ENCODE data around the gene NDUFAF8. TPM values are rescaled to one million over a fixed set of nuclear protein-coding genes. Genes with fewer than 3 reads are reported as not detected.

The NDUFAF8 gene
- total and polyA plus RNA-seq, 2 donors (not counting 1 experiment from before 2014, with no cell fraction given), result 41.7 to 42.6 TPM

- TF ChIP-seq EZH2 (IDR thresholded peaks at IDR 0.05; ENCODE audit: borderline replicate concordance, insufficient read depth, low read depth, low read length, poor library complexity, severe bottlenecking), result no peak
- TF ChIP-seq CTCF (IDR thresholded peaks at IDR 0.05), result no peak
- Histone ChIP-seq H4K20me1 (ENCODE audit: control insufficient read depth, insufficient read depth, low read length, poor library complexity, severe bottlenecking) (peaks cover 9% of the 10 kb centered on the region), H3K9ac (ENCODE audit: low read length) (no peak overlapping the region), H3K27me3 (replicated peaks in 1 of 4; ENCODE audit: control extremely low read depth in 1 of 4, control insufficient read depth in 3 of 4, insufficient read depth in 4 of 4, low read length in 3 of 4) (no peaks in the 10 kb centered on the region), H3K4me1 (ENCODE audit: control insufficient read depth in 2 of 2, insufficient read depth in 2 of 2, low read length in 2 of 2) (peaks cover 10 to 15% of the 10 kb centered on the region in 2 donors), H3K4me3 (ENCODE audit: control extremely low read depth in 1 of 5, extremely low read depth in 1 of 5, insufficient read depth in 1 of 5, low read depth in 2 of 5, low read length in 4 of 5) (no peak overlapping the region), H2AFZ (ENCODE audit: insufficient read depth, low read depth, low read length, poor library complexity, severe bottlenecking) (no peak overlapping the region), H3K27ac (ENCODE audit: low read length in 2 of 2) (no peak overlapping the region), H3K9me3 (ENCODE audit: control extremely low read depth in 1 of 3, control insufficient read depth in 2 of 3, insufficient read depth in 1 of 3, low read length in 2 of 3) (no peaks in the 10 kb centered on the region), H3K79me2 (ENCODE audit: control insufficient read depth, insufficient read depth, low read length) (peaks cover 17% of the 10 kb centered on the region), H3K36me3 (replicated peaks in 1 of 2; ENCODE audit: control extremely low read depth in 1 of 2, control insufficient read depth in 1 of 2, extremely low read depth in 1 of 2, insufficient read depth in 2 of 2, low read length in 1 of 2) (peaks cover 0 to 14% of the 10 kb centered on the region in 2 experiments), H3K4me2 (replicated peaks; ENCODE audit: low read depth, low read length, poor library complexity, severe bottlenecking) (no peak overlapping the region)
- H3K27ac Mint-ChIP-seq, result no peak overlapping the region
- 94% methylated on average over 10 of the region's 13 CpGs for WGBS (ENCODE audit: insufficient coverage)
- ChIA-PET CTCF (interaction anchor here (1.3 kb wide), 1 partner anchor 76 kb away, joined by 3 read pairs; no protein-coding TSS in a partner anchor), POLR2A (interaction anchor here (0.6 kb wide), 1 partner anchor 224 kb away, joined by 9 read pairs; no protein-coding TSS in a partner anchor)
- no peaks in the 10 kb centered on the region for H3K9me3 Mint-ChIP-seq (ENCODE audit: insufficient read depth)
- H3K4me1 Mint-ChIP-seq, result peaks cover 18% of the 10 kb centered on the region
- no peak overlapping the region for H3K4me3 Mint-ChIP-seq
- DNase-seq (no peak), ATAC-seq (ENCODE audit: low read depth) (no peak)
- H3K27me3 Mint-ChIP-seq, result no peaks in the 10 kb centered on the region
- intact Hi-C loops (cut with micrococcal nuclease), result no loop called here
These were observed 20.7 kb upstream of the NDUFAF8 start for GRCh38 chr17:81218459-81218858.

- POLR2A ChIA-PET, result no interaction called here
- Histone ChIP-seq H3K36me3 (replicated peaks in 1 of 2; ENCODE audit: control extremely low read depth in 1 of 2, control insufficient read depth in 1 of 2, extremely low read depth in 1 of 2, insufficient read depth in 2 of 2, low read length in 1 of 2) (peaks cover 0 to 14% of the 10 kb centered on the region in 2 experiments), H3K4me3 (ENCODE audit: control extremely low read depth in 1 of 5, extremely low read depth in 1 of 5, insufficient read depth in 1 of 5, low read depth in 2 of 5, low read length in 4 of 5) (no peak overlapping the region), H3K4me1 (ENCODE audit: control insufficient read depth in 2 of 2, insufficient read depth in 2 of 2, low read length in 2 of 2) (peaks cover 15 to 20% of the 10 kb centered on the region in 2 donors), H3K27ac (ENCODE audit: low read length in 2 of 2) (no peak overlapping the region), H2AFZ (ENCODE audit: insufficient read depth, low read depth, low read length, poor library complexity, severe bottlenecking) (no peak overlapping the region), H3K9me3 (ENCODE audit: control extremely low read depth in 1 of 3, control insufficient read depth in 2 of 3, insufficient read depth in 1 of 3, low read length in 2 of 3) (no peaks in the 10 kb centered on the region), H3K27me3 (replicated peaks in 1 of 4; ENCODE audit: control extremely low read depth in 1 of 4, control insufficient read depth in 3 of 4, insufficient read depth in 4 of 4, low read length in 3 of 4) (no peaks in the 10 kb centered on the region), H3K79me2 (ENCODE audit: control insufficient read depth, insufficient read depth, low read length) (peaks cover 17% of the 10 kb centered on the region), H3K9ac (ENCODE audit: low read length) (no peak overlapping the region), H3K4me2 (replicated peaks; ENCODE audit: low read depth, low read length, poor library complexity, severe bottlenecking) (no peak overlapping the region), H4K20me1 (ENCODE audit: control insufficient read depth, insufficient read depth, low read length, poor library complexity, severe bottlenecking) (peaks cover 9% of the 10 kb centered on the region)
- intact Hi-C loops (cut with micrococcal nuclease), result no loop called here
- 96% methylated on average over 11 of the region's 11 CpGs for WGBS (ENCODE audit: insufficient coverage)
- Mint-ChIP-seq H3K9me3 (ENCODE audit: insufficient read depth) (no peaks in the 10 kb centered on the region), H3K27ac (no peak overlapping the region), H3K27me3 (no peaks in the 10 kb centered on the region), H3K4me3 (no peak overlapping the region), H3K4me1 (peaks cover 21% of the 10 kb centered on the region)
- ATAC-seq (ENCODE audit: low read depth) (no peak), DNase-seq (no peak)
- CTCF ChIA-PET, result interaction anchor here (0.7 to 1.3 kb wide), 2 partner anchors 77 to 171 kb away, joined by 3 to 4 read pairs; no protein-coding TSS in a partner anchor
- TF ChIP-seq CTCF (IDR thresholded peaks at IDR 0.05) (no peak), EZH2 (IDR thresholded peaks at IDR 0.05; ENCODE audit: borderline replicate concordance, insufficient read depth, low read depth, low read length, poor library complexity, severe bottlenecking) (no peak)
These were observed 20.1 kb upstream of the NDUFAF8 start for GRCh38 chr17:81218991-81219390.

Measured in B cell (primary cell).